Stomach (tissue), 4 donors: ENCODE measurements around the gene UTP14A.

ENCODE experiments used
- POLR2A ChIP-seq, 4 donors: fragments of 450-650 bp; IDR thresholded peaks; one replicate each; pipeline ENCODE4 v1.6.1; 2016; ENCODE audit warnings: antibody characterized with exemption in 4 of 4, control low read depth in 2 of 4, mild to moderate bottlenecking in 1 of 4, moderate library complexity in 1 of 4
- POLR2AphosphoS5 ChIP-seq, 3 donors: sonication (generic); formaldehyde crosslinking; IDR thresholded peaks; one replicate each; pipeline ENCODE4 v1.6.1; 2016; ENCODE audit warnings: antibody characterized with exemption in 3 of 3
- TF ChIP-seq, protein P1 (sequence below), 7 experiments: fragments of 450-650 bp in 4 of 7; fragments of 200-600 bp in 3 of 7; sonication (generic) in 3 of 7; IDR thresholded peaks; one replicate each; pipeline ENCODE4 v1.5.1; 2016 to 2019; ENCODE audit warnings: antibody characterized with exemption in 7 of 7, control low read depth in 2 of 7, mild to moderate bottlenecking in 1 of 7

DNA sequence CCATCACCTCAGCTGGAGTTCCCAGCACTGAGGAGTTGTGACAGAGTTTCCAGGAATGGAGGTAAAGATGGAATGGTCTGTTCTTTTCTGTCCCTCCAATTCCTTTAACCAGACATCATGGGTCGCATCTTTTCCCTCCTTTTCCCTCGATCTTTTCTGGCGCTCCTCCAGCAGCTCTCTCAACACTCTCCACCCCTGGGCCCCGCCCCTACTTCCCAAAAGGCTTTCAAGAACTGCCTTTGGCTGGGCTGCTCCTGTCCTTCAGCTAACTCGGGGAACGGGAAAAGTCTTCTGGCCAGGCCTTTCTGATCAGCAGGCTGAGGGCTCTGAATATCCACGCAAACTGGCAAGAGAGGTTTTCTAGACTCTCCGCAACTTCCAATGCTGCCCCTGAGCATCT lies 34.0 kb downstream of the UTP14A start:
- TF ChIP-seq, protein P1, sequence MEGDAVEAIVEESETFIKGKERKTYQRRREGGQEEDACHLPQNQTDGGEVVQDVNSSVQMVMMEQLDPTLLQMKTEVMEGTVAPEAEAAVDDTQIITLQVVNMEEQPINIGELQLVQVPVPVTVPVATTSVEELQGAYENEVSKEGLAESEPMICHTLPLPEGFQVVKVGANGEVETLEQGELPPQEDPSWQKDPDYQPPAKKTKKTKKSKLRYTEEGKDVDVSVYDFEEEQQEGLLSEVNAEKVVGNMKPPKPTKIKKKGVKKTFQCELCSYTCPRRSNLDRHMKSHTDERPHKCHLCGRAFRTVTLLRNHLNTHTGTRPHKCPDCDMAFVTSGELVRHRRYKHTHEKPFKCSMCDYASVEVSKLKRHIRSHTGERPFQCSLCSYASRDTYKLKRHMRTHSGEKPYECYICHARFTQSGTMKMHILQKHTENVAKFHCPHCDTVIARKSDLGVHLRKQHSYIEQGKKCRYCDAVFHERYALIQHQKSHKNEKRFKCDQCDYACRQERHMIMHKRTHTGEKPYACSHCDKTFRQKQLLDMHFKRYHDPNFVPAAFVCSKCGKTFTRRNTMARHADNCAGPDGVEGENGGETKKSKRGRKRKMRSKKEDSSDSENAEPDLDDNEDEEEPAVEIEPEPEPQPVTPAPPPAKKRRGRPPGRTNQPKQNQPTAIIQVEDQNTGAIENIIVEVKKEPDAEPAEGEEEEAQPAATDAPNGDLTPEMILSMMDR (IDR thresholded peaks at IDR 0.05) = no peak
- no peak for TF ChIP-seq POLR2A (IDR thresholded peaks at IDR 0.05)
- TF ChIP-seq POLR2AphosphoS5 (IDR thresholded peaks at IDR 0.05) = no peak
